ENCODE results near the gene LRRC10B. TPM values are rescaled to one million over a fixed set of nuclear protein-coding genes. Genes with fewer than 3 reads are reported as not detected.

LRRC10B gene
- total and polyA plus RNA-seq, 4 donors: 0.13 to 2.8 (median 1.1) TPM; not detected in 1

Small RNA genes lying within 50 kb of the gene (microRNA-seq; reads per million reads assigned to microRNA genes)
- 0 reads per million in 2 donors for gene MIR4488

Other genes starting within 250 kb of the LRRC10B start
- gene VWCE, start 213.4 kb upstream of the LRRC10B start, total RNA-seq: 1 to 10 TPM; 3.0 to 5.6 TPM
- 1 to 10 TPM in 1 of 2 donors, not detected in 1; 2.0 TPM for gene VWCE, start 213.4 kb upstream of the LRRC10B start, polyA plus RNA-seq
- 100 to 1,000 TPM; 134 to 148 TPM for gene DDB1, start 175.6 kb upstream of the LRRC10B start, total RNA-seq
- gene DDB1, start 175.6 kb upstream of the LRRC10B start, polyA plus RNA-seq: 10 to 100 TPM; 44.2 to 80.1 TPM
- gene TKFC, start 175.5 kb upstream of the LRRC10B start, total RNA-seq: 10 to 100 TPM; 18.9 to 30.4 TPM
- 10 to 100 TPM; 23.1 to 82.0 TPM for gene TKFC, start 175.5 kb upstream of the LRRC10B start, polyA plus RNA-seq
- gene CYB561A3, start 146.9 kb upstream of the LRRC10B start, total RNA-seq: 10 to 100 TPM; 19.1 to 36.4 TPM
- 10 to 100 TPM; 20.2 to 47.4 TPM for gene CYB561A3, start 146.9 kb upstream of the LRRC10B start, polyA plus RNA-seq
- 10 to 100 TPM; 31.9 to 38.2 TPM for gene TMEM138, start 146.4 kb upstream of the LRRC10B start, total RNA-seq
- 10 to 100 TPM; 41.3 to 71.3 TPM for gene TMEM138, start 146.4 kb upstream of the LRRC10B start, polyA plus RNA-seq
- gene TMEM216, start 116.2 kb upstream of the LRRC10B start, total RNA-seq: 10 to 100 TPM; 10.8 to 13.3 TPM
- 10 to 100 TPM; 14.0 to 14.4 TPM for gene TMEM216, start 116.2 kb upstream of the LRRC10B start, polyA plus RNA-seq
- gene CPSF7, start 78.8 kb upstream of the LRRC10B start, total RNA-seq: 10 to 100 TPM; 75.8 to 89.4 TPM
- gene CPSF7, start 78.8 kb upstream of the LRRC10B start, polyA plus RNA-seq: 10 to 100 TPM; 19.8 to 54.2 TPM
- gene SDHAF2, start 78.6 kb upstream of the LRRC10B start, total RNA-seq: 10 to 100 TPM; 33.0 to 40.0 TPM
- gene SDHAF2, start 78.6 kb upstream of the LRRC10B start, polyA plus RNA-seq: 10 to 100 TPM; 32.3 to 37.7 TPM
- 1 to 10 TPM; 1.0 to 2.3 TPM for gene SYT7, start 72.3 kb downstream of the LRRC10B start, total RNA-seq
- gene SYT7, start 72.3 kb downstream of the LRRC10B start, polyA plus RNA-seq: under 1 TPM; 0.20 to 0.88 TPM
- 1 to 10 TPM; 1.4 to 3.5 TPM for gene DAGLA, start 171.6 kb downstream of the LRRC10B start, total RNA-seq
- gene DAGLA, start 171.6 kb downstream of the LRRC10B start, polyA plus RNA-seq: under 1 TPM; 0.51 to 0.63 TPM
- gene MYRF, start 243.9 kb downstream of the LRRC10B start, total RNA-seq: 1 to 10 TPM in 1 of 2 donors, under 1 TPM in 1; 0.23 to 1.1 TPM
- gene MYRF, start 243.9 kb downstream of the LRRC10B start, polyA plus RNA-seq: 1 to 10 TPM in 1 of 2 donors, under 1 TPM in 1; 0.92 to 2.3 TPM